Measurements from ENCODE around the gene SLAMF8.

The SLAMF8 gene

DNA sequence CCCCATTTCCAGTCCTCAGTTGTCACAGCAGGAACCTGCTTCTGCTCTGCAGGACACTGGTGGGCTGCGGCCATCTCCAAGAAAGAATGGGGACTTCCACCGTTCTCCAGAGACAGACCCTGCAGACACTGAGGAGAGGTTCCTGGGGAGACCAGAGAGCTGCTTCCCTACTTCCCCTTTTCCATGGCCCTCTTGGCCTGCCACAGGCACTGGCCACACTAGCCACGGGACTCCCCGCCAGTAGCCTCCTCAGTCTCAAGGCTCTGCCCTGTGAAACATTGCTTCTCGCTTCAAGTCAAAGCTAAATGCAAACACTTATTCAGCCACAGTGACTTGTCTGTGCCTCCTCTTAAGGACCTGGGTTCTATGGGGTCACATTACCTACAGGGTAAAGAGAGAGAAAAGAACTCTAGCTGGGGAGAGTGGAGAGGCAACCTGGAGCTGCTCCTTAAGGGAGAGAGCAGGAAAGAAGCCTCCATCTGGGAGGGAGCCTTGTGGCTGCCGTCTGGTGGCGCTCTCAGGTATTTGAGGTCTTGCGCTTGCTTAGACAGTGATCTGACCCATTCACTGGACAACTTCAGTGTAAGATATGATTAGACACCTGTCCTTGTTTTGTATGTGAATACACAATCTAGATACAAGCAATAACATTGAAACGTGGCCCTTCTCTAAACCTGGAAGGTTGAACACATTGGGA, 5.4 kb upstream of the SLAMF8 start:
- DNase-seq, result no peak

GRCh38 chr1:159823406-159823805, 3.3 kb upstream of the SLAMF8 start:
- DNase-seq, result no peak

DNA sequence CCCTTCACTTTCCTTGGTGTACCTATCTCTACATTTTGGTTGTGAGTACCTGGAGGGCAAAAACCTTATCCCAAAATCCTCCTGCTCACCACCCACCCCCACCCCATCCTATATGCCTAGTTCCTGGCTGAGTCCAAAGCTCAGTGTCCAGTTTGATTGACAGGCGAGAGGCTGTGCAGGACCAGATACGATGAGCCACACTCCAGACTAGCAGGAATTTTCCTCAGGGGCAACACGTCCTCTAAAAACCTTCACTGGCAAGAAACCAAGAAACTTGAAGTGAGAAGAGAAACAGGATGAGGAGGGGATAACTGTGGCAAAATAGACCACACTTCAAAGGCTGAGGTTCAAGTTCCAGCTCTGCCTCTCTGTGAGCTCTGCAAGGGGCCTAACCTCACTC, 1.1 kb upstream of the SLAMF8 start:
- no peak for DNase-seq

GRCh38 chr1:159827102-159827490, 423 bp downstream of the SLAMF8 start:
- DNase-seq, result no peak

GRCh38 chr1:159827549-159827948, 876 bp downstream of the SLAMF8 start:
- no peak for DNase-seq

GRCh38 chr1:159828176-159828575, 1.5 kb downstream of the SLAMF8 start:
- no peak for DNase-seq

- no peak for DNase-seq
Observed at GRCh38 chr1:159828581-159829272, 2.1 kb downstream of the SLAMF8 start.

- no peak for DNase-seq
Observed at GRCh38 chr1:159829273-159829634, 2.6 kb downstream of the SLAMF8 start.

DNA sequence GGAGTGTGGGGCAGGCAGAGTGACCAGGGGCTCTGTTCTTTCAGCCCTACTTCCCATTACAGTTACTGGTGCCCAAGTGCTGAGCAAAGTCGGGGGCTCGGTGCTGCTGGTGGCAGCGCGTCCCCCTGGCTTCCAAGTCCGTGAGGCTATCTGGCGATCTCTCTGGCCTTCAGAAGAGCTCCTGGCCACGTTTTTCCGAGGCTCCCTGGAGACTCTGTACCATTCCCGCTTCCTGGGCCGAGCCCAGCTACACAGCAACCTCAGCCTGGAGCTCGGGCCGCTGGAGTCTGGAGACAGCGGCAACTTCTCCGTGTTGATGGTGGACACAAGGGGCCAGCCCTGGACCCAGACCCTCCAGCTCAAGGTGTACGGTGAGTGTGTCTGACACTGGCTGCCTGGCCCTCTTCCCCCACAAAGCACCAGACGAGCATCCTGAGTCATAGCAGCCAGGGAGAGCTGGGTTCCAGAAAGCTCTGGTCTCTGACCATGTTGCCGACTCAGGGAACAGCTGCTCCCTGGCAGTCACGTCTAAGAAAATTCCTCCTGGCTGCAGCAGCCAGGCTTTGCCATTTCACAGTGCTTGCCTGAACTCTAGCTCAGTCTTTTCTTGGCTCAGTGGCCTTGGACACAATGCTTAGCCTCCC, 3.3 kb downstream of the SLAMF8 start:
- no peak for DNase-seq

DNA sequence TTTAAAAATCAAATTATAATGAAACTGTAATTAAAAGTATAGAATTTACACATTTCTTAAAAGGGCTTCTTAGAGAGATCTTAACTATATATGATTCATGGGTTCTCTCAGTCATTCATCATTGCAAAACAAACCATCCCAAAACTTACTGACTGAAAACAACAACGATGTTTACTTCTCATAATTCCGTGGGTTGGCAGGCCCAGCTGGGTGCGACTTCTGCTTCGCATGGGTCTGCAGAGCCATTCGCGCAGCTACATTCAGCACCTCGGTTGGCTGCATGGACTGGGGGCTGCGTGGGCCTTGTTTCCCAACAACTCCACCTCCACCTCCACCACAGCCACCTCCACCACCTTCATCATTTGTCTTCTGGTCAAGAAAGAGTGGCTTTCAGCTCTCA, 4.0 kb downstream of the SLAMF8 start:
- no peak for DNase-seq

DNA sequence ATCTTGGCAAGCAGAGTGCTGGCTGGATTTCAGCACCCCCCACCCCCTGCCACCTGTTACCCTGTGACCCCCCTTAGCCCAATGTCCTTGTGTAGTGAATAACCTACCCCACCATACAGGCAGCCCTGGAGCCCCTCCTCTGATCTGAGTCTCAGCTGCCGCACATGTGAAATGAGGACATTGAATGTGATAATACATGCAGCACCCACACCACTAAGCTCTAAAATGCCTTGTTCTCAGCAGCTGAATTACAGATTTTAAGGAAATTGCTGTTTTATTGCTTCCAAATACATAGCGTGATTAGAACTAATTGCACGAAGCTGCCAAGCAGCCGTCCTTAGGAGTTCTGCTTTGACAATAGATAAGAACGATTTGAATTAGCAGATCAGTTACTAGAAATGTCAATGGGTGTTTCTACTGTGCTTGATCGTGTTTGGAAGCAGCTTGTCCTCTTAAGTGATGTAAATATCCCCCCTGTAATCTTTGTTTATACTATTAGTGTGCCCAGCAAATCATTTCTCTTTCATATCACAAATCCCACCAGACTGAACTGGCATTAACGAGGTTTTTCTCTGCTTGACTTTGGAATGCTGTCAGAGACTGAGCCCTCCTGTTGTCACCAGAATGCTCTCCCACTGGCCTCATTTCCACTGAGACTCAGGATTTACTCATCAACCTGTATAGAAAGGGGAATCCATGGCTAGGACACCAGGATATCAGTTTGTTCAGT, 4.9 kb downstream of the SLAMF8 start:
- no peak for DNase-seq

- DNase-seq, result no peak
Observed at GRCh38 chr1:159832309-159832708, 5.6 kb downstream of the SLAMF8 start.

GRCh38 chr1:159835356-159835755, 8.7 kb downstream of the SLAMF8 start:
- DNase-seq, result no peak

- DNase-seq, result no peak
Observed at GRCh38 chr1:159835862-159836525, 9.3 kb downstream of the SLAMF8 start.

DNA sequence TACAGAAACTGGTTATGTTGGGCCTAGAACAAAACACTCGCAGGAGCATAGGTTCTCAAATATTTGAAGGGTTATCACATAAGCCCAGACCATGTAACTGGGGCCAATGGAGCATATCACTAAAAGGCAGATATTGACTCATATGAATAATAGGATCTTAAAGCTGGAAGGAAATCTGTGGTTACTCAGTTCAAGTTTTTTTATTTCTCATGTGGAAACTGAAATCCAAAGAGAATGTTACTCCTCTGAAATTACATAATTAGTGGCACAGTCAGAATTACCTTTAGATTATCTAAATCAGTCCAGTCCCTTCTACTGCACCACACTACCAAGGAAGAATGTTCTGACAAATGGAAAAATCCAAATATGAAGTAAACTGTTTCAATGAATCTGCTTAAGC, 12.0 kb downstream of the SLAMF8 start:
- no peak for DNase-seq

GRCh38 chr1:159839116-159839849, 12.6 kb downstream of the SLAMF8 start:
- DNase-seq, result no peak

GRCh38 chr1:159841749-159842148, 15.1 kb downstream of the SLAMF8 start:
- DNase-seq, result no peak

GRCh38 chr1:159843459-159843858, 16.8 kb downstream of the SLAMF8 start:
- DNase-seq, result no peak

DNA sequence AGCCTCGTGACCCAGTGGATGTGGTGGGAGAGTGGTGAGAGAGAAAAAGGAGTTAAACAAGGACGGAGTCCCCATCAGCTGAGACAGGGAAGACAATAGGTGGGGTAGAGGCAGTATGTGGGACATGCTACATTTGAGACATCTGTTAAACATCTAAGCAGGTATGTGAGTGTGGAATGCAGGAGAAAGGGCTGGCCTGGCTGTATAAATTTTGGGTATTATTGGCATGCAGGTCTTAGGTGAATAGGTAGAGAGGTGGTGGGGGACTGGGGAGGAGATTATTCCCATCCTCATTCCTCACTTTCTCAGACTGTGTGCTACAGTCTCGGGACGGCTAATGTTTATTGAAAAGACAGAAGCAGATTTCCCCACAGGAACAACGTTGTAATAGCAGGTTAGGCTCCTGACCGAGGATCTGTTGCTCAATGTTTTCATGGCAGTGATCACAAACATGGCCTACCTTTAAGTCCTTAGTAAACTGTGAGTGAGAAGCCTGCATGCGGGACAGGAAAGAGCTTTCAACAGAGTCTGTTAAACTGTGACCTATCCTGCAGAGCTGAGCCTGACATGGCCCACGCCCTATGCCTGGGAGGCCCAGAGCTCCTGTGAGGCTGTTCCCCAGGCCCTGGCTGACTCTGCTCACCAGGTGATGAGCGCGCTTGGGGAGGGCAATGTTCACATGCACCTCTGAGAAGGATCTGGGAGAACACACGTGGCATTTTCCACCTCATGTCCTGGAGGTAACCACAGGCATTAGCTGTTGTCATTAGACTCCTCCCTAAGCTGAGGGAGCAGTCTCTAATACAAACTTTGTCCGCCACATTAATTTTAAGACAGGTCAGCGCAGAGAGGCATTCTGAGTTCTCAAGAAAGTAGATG, 19.3 kb downstream of the SLAMF8 start:
- DNase-seq, result no peak

DNA sequence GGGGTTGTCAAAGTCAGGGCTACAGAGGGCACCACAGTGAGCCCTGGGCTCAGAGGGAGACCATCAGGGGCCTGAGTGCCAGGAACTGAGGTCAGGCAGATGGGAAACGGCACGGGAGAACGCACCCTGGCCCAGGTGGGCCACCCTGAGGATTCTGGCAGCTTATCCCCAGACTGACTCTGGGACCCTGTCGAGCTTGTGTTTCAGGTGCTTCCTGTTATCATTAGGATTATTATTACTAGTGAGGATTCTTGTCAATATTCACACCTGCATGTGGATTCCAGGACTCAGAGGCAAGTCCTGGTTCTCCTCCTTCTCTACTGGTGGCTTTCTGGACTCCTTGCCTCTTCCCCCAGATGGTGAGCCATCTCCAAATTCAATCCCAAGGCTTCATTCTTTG, 20.6 kb downstream of the SLAMF8 start:
- no peak for DNase-seq

DNA sequence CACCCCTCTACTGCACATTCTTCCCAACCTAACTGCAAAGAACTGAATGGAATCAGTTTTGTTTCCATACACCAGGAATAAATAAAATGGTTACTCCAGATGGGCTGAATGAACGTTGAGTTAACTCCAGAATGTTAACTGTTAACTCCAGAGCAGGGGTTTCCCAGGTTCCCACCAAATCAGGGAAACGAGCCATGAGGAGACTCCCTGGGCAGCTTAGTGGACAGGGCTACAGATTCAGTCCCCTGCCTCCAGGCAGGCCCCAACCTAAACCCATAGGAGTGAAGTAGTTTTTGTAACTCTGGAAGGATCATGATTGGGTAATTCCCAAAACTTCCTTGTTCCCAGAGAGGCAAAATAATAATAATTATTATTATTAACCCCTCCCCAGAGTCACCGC, 21.7 kb downstream of the SLAMF8 start:
- no peak for DNase-seq
